CD4-positive, alpha-beta T cell treated with Interleukin-15 for 1 hour (primary cell): ENCODE measurements around the gene PDIA2.
"Not testable (repeated sequence)": the region's sequence is repeated elsewhere in the genome, so short reads cannot be mapped to it uniquely, and the experiment has no call there.

Source experiments
- DNase-seq: peaks from one replicate; pipeline ENCODE4 v3.0.0-alpha.2; 2020

PDIA2 gene, protein sequence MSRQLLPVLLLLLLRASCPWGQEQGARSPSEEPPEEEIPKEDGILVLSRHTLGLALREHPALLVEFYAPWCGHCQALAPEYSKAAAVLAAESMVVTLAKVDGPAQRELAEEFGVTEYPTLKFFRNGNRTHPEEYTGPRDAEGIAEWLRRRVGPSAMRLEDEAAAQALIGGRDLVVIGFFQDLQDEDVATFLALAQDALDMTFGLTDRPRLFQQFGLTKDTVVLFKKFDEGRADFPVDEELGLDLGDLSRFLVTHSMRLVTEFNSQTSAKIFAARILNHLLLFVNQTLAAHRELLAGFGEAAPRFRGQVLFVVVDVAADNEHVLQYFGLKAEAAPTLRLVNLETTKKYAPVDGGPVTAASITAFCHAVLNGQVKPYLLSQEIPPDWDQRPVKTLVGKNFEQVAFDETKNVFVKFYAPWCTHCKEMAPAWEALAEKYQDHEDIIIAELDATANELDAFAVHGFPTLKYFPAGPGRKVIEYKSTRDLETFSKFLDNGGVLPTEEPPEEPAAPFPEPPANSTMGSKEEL

GRCh38 chr16:283033-283805 is at the start of gene PDIA2:
PDIA2 (plus strand) TSS chr16:283164; CDS start chr16:283170, 6 bp downstream.
- DNase-seq, result no peak

- DNase-seq, result peak; percentile 94
Observed at GRCh38 chr16:234468-235305, 48.3 kb upstream of the PDIA2 start, which contains the start of gene FAM234A. FAM234A (plus strand) TSS chr16:234821; CDS start chr16:254414, 19,593 bp downstream.

DNA sequence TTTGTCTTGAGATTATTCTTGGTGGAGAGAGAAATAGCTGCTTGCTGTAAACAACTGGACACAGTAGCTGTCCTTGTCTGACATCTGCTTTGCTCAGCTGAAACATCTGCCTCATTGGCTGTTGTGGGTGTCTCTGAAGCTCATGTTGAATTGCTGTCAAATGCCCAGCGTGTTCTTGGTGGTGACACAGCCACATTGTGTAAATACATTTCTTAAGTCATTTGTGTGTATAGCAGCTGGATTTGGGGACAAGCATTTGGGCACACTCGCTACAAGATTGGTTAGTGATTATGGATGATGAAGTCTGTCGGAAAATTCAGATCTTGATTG is 43.1 kb upstream of the PDIA2 start:
- DNase-seq, result no peak

DNA sequence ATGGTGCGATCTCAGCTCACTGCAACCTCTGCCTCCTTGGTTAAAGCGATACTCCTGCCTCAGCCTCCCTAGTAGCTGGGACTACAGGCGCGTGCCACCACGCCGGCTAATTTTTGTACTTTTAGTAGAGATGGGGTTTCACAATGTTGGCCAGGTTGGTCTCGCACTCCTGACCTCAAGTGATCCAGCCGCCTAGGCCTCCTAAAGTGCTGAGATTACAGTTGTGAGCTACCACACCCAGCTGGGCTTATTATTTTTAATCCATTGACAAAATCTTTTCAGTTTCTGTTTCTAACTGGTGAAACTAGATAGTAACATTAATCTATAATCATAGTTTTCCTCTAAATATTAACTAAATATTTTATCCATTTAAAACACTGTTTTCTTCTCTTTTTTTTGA is 42.4 kb upstream of the PDIA2 start:
- no peak for DNase-seq

DNA sequence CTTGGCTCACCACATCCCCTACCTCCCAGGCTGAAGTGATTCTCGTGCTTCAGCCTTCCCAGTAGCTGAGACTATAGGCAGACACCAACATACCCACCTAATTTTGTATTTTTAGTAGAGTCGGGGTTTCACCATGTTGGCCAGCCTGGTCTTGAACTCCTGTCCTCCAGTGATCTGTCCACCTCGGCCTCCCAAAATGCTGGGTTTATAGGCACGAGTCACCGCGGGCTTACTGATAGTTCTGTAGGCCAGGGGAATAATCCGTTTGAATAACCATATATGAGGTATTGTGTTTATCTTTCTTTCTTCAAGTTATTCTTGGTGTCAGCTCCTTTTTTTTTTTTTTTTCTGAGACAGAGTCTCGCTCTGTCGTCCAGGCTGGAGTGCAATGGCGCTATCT is 40.7 kb upstream of the PDIA2 start:
- DNase-seq, result no peak

DNA sequence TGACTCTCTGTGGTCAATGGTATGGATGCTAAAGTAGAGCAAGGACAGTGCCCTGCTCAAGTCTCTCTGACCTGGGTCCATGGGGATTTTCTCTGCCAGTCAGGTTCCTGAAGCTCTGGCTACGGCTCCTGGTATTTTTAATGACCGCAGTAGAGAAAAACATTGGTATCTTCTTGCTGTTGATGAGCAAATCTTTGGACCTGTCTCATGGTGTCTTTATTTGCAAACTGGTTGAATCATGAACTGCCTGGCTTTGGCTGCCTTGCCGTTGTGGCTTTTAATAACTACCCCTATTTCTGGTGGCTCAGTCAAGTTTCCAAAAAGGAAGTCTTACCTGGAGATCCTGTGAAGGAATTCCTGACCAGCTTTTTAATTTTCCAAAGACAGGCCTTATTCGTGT is 39.6 kb upstream of the PDIA2 start:
- DNase-seq, result no peak

DNA sequence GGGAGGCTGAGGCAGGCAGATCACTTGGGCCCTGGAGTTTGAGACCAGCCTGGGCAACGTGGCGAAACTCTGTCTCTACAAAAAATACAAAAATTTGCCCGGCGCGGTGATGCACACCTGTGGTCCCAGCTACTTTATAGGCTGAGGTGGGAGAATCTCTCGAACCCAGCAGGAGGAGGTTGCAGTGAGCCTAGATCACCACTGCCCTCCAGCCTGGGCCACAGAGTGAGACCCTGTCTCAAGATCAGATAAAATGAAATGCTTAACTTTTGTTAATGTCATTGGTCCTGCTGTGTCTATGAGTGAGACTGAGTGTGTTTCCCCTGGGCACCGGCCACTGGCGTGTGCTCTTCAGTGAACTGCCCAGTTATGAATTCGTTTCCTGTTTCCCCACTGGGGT is 37.9 kb upstream of the PDIA2 start:
- DNase-seq, result no peak

DNA sequence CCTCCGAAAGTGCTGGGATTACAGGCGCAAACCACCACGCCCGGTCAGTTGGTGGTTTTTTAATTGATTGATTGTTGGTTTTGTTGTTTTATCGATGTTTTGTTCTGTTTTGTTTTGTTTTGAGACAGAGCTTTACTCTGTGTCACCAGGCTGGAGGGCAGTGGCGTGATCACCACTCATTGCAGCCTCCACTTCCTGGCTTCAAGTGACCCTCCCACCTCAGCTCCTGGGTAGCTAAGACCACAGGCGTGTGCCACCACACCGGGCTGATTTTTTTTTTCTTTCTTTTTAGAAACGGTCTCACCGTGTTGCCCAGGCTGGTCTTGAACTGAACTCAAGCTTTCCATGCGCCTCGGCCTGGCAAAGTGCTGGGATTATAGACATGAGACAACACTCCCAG is 35.9 kb upstream of the PDIA2 start:
- DNase-seq, result no peak

GRCh38 chr16:249431-249830 is 33.5 kb upstream of the PDIA2 start:
- DNase-seq, result no peak

- no peak for DNase-seq
Observed at GRCh38 chr16:252366-253337, 30.3 kb upstream of the PDIA2 start.

DNA sequence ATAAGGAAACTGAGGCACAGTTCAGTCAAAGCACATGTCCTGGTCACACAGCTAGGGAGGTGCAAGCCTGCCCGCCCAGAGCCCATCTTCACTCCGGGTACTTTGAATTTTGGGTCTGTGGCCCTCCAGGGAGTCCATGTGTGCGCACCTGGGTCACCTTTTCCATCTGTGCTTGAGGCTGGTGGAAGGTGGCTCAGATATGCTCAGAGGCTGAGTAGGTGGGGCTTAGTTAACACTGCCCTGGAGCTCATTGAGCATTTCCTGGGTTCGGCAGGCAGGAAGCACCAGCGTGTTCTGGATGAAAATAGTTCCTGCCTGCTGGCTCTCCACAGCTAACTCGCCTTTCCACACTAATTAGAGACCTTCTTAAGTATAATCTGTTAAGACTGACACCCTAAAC is 29.1 kb upstream of the PDIA2 start:
- DNase-seq, result no peak

DNA sequence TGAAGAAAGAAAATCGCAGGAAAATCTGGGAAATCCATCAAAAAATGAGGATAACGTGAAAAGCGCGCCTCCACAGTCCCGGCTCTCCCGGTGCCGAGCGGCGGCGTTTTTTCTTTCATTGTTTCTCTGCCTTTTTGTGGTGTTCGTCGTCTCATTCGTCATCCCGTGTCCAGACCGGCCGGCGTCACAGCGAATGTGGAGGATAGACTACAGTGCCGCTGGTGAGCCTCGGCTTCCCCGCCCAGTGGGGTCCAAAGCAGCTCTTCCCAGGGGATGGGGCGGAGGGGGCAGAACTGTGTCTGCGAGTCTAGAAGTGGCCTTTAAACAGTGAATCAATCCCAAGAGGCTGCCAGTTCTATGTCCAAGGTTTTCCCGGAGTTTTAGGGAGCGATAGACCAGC is 28.5 kb upstream of the PDIA2 start:
- no peak for DNase-seq

- no peak for DNase-seq
Observed at GRCh38 chr16:255183-255582, 27.8 kb upstream of the PDIA2 start.

DNA sequence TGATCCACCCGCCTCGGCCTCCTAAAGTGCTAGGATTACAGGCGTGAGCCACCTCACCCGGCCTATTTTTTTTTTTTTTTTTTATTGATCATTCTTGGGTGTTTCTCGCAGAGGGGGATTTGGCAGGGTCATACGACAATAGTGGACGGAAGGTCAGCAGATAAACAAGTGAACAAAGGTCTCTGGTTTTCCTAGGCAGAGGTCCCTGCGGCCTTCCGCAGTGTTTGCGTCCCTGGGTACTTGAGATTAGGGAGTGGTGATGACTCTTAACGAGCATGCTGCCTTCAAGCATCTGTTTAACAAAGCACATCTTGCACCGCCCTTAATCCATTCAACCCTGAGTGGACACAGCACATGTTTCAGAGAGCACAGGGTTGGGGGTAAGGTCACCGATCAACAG is 24.9 kb upstream of the PDIA2 start:
- DNase-seq, result not testable (repeated sequence)

- no peak for DNase-seq
Observed at GRCh38 chr16:259226-259625, 23.7 kb upstream of the PDIA2 start.

DNA sequence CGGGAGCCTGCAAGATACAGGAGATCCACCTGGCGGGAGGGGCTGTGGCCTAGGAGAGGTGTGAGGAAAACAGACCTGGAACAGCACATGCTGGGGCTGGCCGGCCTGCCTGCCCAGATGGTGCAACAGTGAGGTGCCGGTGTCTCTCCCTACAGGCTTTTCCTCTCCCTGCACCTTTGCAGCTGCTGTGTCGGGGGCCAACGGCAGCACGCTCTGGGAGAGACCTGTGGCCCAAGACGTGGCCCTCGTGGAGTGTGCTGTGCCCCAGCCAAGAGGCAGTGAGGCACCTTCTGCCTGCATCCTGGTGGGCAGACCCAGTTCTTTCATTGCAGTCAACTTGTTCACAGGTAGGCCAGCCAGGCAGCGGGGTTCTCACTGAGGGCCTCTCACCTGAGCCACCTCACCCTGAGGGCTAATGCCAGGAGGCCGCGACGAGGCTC is 23.1 kb upstream of the PDIA2 start:
- no peak for DNase-seq

GRCh38 chr16:260326-260725 is 22.6 kb upstream of the PDIA2 start:
- no peak for DNase-seq

DNA sequence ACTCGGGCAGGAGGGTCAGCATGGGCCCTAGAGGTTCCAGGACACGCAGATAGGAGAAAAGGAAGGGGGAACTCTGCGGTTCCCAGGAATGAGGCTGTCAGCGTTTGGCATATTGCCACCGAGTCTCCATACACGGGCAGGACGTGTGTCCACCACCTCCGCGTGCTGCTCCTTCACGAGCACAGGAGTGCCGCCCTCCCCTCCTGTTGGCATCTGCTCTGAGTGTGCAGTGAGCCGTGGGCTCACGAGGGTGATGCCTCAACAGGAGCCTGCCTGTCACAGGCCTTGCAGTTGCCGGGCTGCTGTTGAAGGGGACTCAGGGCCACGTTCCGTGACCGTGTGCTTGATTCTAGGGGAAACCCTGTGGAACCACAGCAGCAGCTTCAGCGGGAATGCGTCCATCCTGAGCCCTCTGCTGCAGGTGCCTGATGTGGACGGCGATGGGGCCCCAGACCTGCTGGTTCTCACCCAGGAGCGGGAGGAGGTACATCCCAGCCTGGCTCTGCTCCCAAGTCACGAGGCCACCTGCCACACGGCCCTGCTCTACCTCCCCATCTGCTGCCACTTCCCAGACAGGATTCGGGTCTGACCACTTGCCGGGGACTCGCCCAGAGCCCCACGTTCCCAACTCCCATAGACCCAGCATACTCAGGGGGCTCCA is 21.8 kb upstream of the PDIA2 start:
- no peak for DNase-seq

GRCh38 chr16:262121-262745 is 20.7 kb upstream of the PDIA2 start:
- no peak for DNase-seq

GRCh38 chr16:263182-263774 is 19.7 kb upstream of the PDIA2 start:
- DNase-seq, result no peak
